Endothelial cell of umbilical vein (primary cell): ENCODE measurements around the gene WDR6. TPM values are rescaled to one million over a fixed set of nuclear protein-coding genes. Genes with fewer than 3 reads are reported as not detected.

Experiments used
- BruUV-seq: library from RNA; stranded (reverse); fragments of 400-500 nt; replicated peaks from 2 replicates; lab custom pipeline; 2021; lab: Mats Ljungman, UMichigan
- CTCF ChIA-PET: fragments of 300-600, 350-600 bp; sonication (Branson Sonifier 250); formaldehyde crosslinking; loops from one replicate; lab custom pipeline; 2021; ENCODE audit warnings: antibody characterized with exemption, inconsistent platforms; lab: Charles Lee
- POLR2A ChIA-PET: fragments of 300-600, 350-600 bp; sonication (Branson Sonifier 250); formaldehyde crosslinking; loops from one replicate; lab custom pipeline; 2021; ENCODE audit warnings: antibody characterized with exemption, inconsistent platforms; lab: Charles Lee
- DNase-seq: peaks from one replicate; pipeline ENCODE4 v3.0.0-alpha.2; 2011; ENCODE audit warnings: low read depth, low spot score
- FAIRE-seq: peaks from 2 replicates; lab custom pipeline; 2011; peaks lifted over from hg19 to GRCh38; lab: Jason Lieb, UNC
- H2AFZ ChIP-seq: 2 replicates; pipeline ENCODE4 v1.6.0; 2012; ENCODE audit warnings: low read depth, low read length, control low read depth, inconsistent platforms
- H3K27ac ChIP-seq: 2 replicates; pipeline ENCODE4 v1.5.1; 2011; ENCODE audit warnings: low read depth, mild to moderate bottlenecking, control low read depth, low read length, moderate library complexity; ENCODE audit not compliant: insufficient read depth
- H3K27me3 ChIP-seq, 2 experiments: 2 replicates each; pipeline versions ENCODE4 v1.6.0 to v1.6.1; 2011; ENCODE audit warnings: low read length in 2 of 2, mixed read lengths in 1 of 2; ENCODE audit not compliant: control insufficient read depth in 2 of 2, insufficient read depth in 2 of 2
- H3K36me3 ChIP-seq, 2 experiments: 2 replicates in 1 of 2; 3 replicates in 1 of 2; pipeline ENCODE4 v1.5.1; 2011; ENCODE audit warnings: low read length in 2 of 2, mild to moderate bottlenecking in 1 of 2, moderate library complexity in 1 of 2; ENCODE audit not compliant: control insufficient read depth in 2 of 2, insufficient read depth in 2 of 2; ENCODE audit errors: extremely low read depth in 1 of 2
- H3K4me1 ChIP-seq: 3 replicates; pipeline ENCODE4 v1.5.1; 2011; ENCODE audit warnings: mild to moderate bottlenecking, low read length; ENCODE audit not compliant: control insufficient read depth, insufficient read depth; ENCODE audit errors: extremely low read depth
- H3K4me2 ChIP-seq: 2 replicates; pipeline ENCODE4 v1.6.1; 2011; ENCODE audit warnings: low read length, control low read depth, mixed read lengths; ENCODE audit not compliant: insufficient read depth
- H3K4me3 ChIP-seq, 3 experiments: fragments of 200-600 bp in 1 of 3; sonication (generic), shearing (Covaris generic) in 1 of 3; replicated peaks in 1 of 3; 2 replicates each; pipeline ENCODE4 v1.5.1; 2011 to 2016; ENCODE audit warnings: control low read depth in 3 of 3, low read length in 3 of 3, mild to moderate bottlenecking in 2 of 3, inconsistent platforms in 1 of 3, low read depth in 1 of 3, moderate library complexity in 1 of 3; ENCODE audit not compliant: insufficient read depth in 1 of 3
- H3K79me2 ChIP-seq: 2 replicates; pipeline ENCODE4 v1.6.0; 2012; ENCODE audit warnings: low read length, inconsistent platforms; ENCODE audit not compliant: control insufficient read depth, insufficient read depth
- H3K9ac ChIP-seq: replicated peaks from 2 replicates; pipeline ENCODE3; 2011; ENCODE audit warnings: low read length, control low read depth; ENCODE audit not compliant: insufficient read depth; ENCODE audit errors: extremely low read depth
- H3K9me1 ChIP-seq: replicated peaks from 3 replicates; pipeline ENCODE4 v1.6.0; 2011; ENCODE audit warnings: mild to moderate bottlenecking, low read length; ENCODE audit not compliant: control insufficient read depth, insufficient read depth; ENCODE audit errors: extremely low read depth
- H3K9me3 ChIP-seq: replicated peaks from 2 replicates; pipeline ENCODE4 v1.5.1; 2012; ENCODE audit warnings: low read length, inconsistent platforms; ENCODE audit not compliant: control insufficient read depth, insufficient read depth
- H4K20me1 ChIP-seq: replicated peaks from 2 replicates; pipeline ENCODE3; 2011; ENCODE audit warnings: mild to moderate bottlenecking, low read length; ENCODE audit not compliant: control insufficient read depth, insufficient read depth; ENCODE audit errors: extremely low read depth
- FOS ChIP-seq: IDR thresholded peaks from 2 replicates; pipeline ENCODE4 v1.6.1; 2011; ENCODE audit warnings: mild to moderate bottlenecking, low read length, moderate library complexity, borderline replicate concordance; ENCODE audit not compliant: insufficient read depth
- GATA2 ChIP-seq: IDR thresholded peaks from 2 replicates; pipeline ENCODE4 v1.7.0; 2011; ENCODE audit warnings: low read depth, mild to moderate bottlenecking, moderate library complexity, mixed read lengths, low read length; ENCODE audit not compliant: insufficient read length, insufficient read depth
- MYC ChIP-seq: IDR thresholded peaks from one replicate; pipeline ENCODE4 v1.6.1; 2011; ENCODE audit warnings: mild to moderate bottlenecking, low read depth, low read length
- POLR2AphosphoS5 ChIP-seq: IDR thresholded peaks from 2 replicates; pipeline ENCODE4 v1.6.1; 2012; ENCODE audit warnings: low read depth, mild to moderate bottlenecking, control low read depth, low read length, moderate library complexity; ENCODE audit not compliant: insufficient read depth
- dilution Hi-C: fragments of 300-500 bp; cut with MboI; formaldehyde crosslinking; loops from one replicate; pipeline ENCODE4 v1.15.0; 2019; ENCODE audit warnings: low sequenced_read_pairs; ENCODE audit not compliant: extremely low pct_ligation_motif_present
- intact Hi-C: fragments of 100-400 bp; cut with micrococcal nuclease; formaldehyde crosslinking; loops from one replicate; pipeline ENCODE4 v1.10.0; 2022
- polyA plus RNA-seq, 4 experiments: library from polyadenylated mRNA; depleted of rRNA in 3 of 4; stranded (reverse) in 3 of 4; unstranded in 1 of 4; fragments of >200 nt; gene quantifications; 2 replicates each; pipeline versions ENCODE4 v1.2.1 to v1.2.3, GENCODE V29; 2011 to 2012; ENCODE audit warnings: missing spikeins in 1 of 4
- total RNA-seq: library from RNA; stranded (reverse); gene quantifications from 2 replicates; pipeline ENCODE4 v1.2.3, GENCODE V29; 2021
- TF ChIP-seq, protein P1 (sequence below): IDR thresholded peaks from 2 replicates; pipeline ENCODE4 v1.6.1; 2011; ENCODE audit not compliant: insufficient read depth, insufficient read length
- TF ChIP-seq, protein P2 (sequence below), 2 donors: IDR thresholded peaks; 1 replicate in 1 of 2; 2 replicates in 1 of 2; pipeline ENCODE4 v1.5.1; 2011; ENCODE audit warnings: low read length in 2 of 2, mild to moderate bottlenecking in 2 of 2, moderate library complexity in 2 of 2, control low read depth in 1 of 2, inconsistent platforms in 1 of 2, low read depth in 1 of 2; ENCODE audit not compliant: insufficient read depth in 1 of 2; ENCODE audit errors: extremely low read depth in 1 of 2

Gene WDR6
- total and polyA plus RNA-seq, 2 donors (not counting 3 experiments of a cell fraction or from before 2014, with no cell fraction given) = 192 to 319 TPM

GRCh38 chr3:48993834-48994233, 13.4 kb upstream of the WDR6 start:
- H3K4me1 ChIP-seq = peaks cover 20% of the 10 kb centered on the region
- no peaks in the 10 kb centered on the region for H4K20me1 ChIP-seq
- no peak overlapping the region for H3K4me2 ChIP-seq
- TF ChIP-seq, protein P1, sequence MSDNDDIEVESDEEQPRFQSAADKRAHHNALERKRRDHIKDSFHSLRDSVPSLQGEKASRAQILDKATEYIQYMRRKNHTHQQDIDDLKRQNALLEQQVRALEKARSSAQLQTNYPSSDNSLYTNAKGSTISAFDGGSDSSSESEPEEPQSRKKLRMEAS = no peak
- TF ChIP-seq POLR2AphosphoS5 = no peak
- TF ChIP-seq GATA2 = peak; percentile 35
- no peak for TF ChIP-seq MYC
- no peak for TF ChIP-seq FOS
- TF ChIP-seq, protein P2, sequence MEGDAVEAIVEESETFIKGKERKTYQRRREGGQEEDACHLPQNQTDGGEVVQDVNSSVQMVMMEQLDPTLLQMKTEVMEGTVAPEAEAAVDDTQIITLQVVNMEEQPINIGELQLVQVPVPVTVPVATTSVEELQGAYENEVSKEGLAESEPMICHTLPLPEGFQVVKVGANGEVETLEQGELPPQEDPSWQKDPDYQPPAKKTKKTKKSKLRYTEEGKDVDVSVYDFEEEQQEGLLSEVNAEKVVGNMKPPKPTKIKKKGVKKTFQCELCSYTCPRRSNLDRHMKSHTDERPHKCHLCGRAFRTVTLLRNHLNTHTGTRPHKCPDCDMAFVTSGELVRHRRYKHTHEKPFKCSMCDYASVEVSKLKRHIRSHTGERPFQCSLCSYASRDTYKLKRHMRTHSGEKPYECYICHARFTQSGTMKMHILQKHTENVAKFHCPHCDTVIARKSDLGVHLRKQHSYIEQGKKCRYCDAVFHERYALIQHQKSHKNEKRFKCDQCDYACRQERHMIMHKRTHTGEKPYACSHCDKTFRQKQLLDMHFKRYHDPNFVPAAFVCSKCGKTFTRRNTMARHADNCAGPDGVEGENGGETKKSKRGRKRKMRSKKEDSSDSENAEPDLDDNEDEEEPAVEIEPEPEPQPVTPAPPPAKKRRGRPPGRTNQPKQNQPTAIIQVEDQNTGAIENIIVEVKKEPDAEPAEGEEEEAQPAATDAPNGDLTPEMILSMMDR (IDR thresholded peaks at IDR 0.05; ENCODE audit: extremely low read depth in 1 of 2, insufficient read depth in 1 of 2, low read depth in 1 of 2, low read length in 2 of 2) = no peak
- no peak for FAIRE-seq
- dilution Hi-C loops = no loop called here
- no peak overlapping the region for H2AFZ ChIP-seq
- intact Hi-C loops = no loop called here
- no peak for DNase-seq
- H3K79me2 ChIP-seq = peaks cover 19% of the 10 kb centered on the region
- no peak overlapping the region for H3K9ac ChIP-seq
- ChIA-PET CTCF (interaction anchor here (1.1 to 4.8 kb wide), 2 partner anchors 14 to 28 kb away, joined by 3 to 25 read pairs; partner anchors contain the start of genes NDUFAF3 and WDR6), POLR2A (interaction anchor here (5.4 kb wide), 1 partner anchor 14 kb away, joined by 40 read pairs; the partner anchor contains the start of gene WDR6)
- no TSS peak for BruUV-seq
- peaks cover 0 to 3% of the 10 kb centered on the region in 2 experiments for H3K36me3 ChIP-seq
- no peak overlapping the region for H3K4me3 ChIP-seq
- no peaks in the 10 kb centered on the region for H3K27me3 ChIP-seq
- H3K27ac ChIP-seq = no peak overlapping the region
- no peaks in the 10 kb centered on the region for H3K9me3 ChIP-seq
- H3K9me1 ChIP-seq = no peaks in the 10 kb centered on the region
